ENCODE results near the gene HOXA11.

HOXA11 gene

GRCh38 chr7:27169658-27170425 lies 15.2 kb downstream of the HOXA11 start:
- DNase-seq (ENCODE audit: low read depth) = no peak

GRCh38 chr7:27168265-27168947 lies 16.6 kb downstream of the HOXA11 start:
- DNase-seq (ENCODE audit: low read depth) = no peak

GRCh38 chr7:27167916-27168264 lies 17.1 kb downstream of the HOXA11 start:
- no peak for DNase-seq (ENCODE audit: low read depth)

GRCh38 chr7:27166531-27167505 lies 18.2 kb downstream of the HOXA11 start:
- no peak for DNase-seq (ENCODE audit: low read depth)

- no peak for DNase-seq (ENCODE audit: low read depth)
Measured at GRCh38 chr7:27165996-27166530, 19.0 kb downstream of the HOXA11 start.

- DNase-seq (ENCODE audit: low read depth) = no peak
Measured at GRCh38 chr7:27165089-27165995, 19.7 kb downstream of the HOXA11 start, which contains the start of gene HOXA9. Gene HOXA9, minus strand, starts transcription at chr7:27165537. Its CDS starts 80 bp downstream, at chr7:27165457.

- no peak for DNase-seq (ENCODE audit: low read depth)
Measured at GRCh38 chr7:27164367-27165088, 20.5 kb downstream of the HOXA11 start.

GRCh38 chr7:27164045-27164366 lies 21.0 kb downstream of the HOXA11 start:
- DNase-seq (ENCODE audit: low read depth) = no peak

GRCh38 chr7:27163288-27164044 lies 21.6 kb downstream of the HOXA11 start:
- DNase-seq (ENCODE audit: low read depth) = no peak

GRCh38 chr7:27162561-27163287 lies 22.3 kb downstream of the HOXA11 start:
- no peak for DNase-seq (ENCODE audit: low read depth)

GRCh38 chr7:27161721-27162560 lies 23.1 kb downstream of the HOXA11 start:
- no peak for DNase-seq (ENCODE audit: low read depth)

GRCh38 chr7:27161214-27161720 lies 23.8 kb downstream of the HOXA11 start:
- no peak for DNase-seq (ENCODE audit: low read depth)

- peak; percentile 80 for DNase-seq (ENCODE audit: low read depth)
Measured at GRCh38 chr7:27160546-27161213, 24.4 kb downstream of the HOXA11 start.

GRCh38 chr7:27160145-27160545 lies 24.9 kb downstream of the HOXA11 start:
- no peak for DNase-seq (ENCODE audit: low read depth)

GRCh38 chr7:27159266-27160144 lies 25.5 kb downstream of the HOXA11 start:
- DNase-seq (ENCODE audit: low read depth) = no peak
